LNCaP clone FGC (cell line): ENCODE measurements around the gene ZNF860.

Experiments
- DNase-seq: peaks from one replicate; pipeline ENCODE4 v3.0.0-alpha.2; 2011; ENCODE audit warnings: low read depth
- H3K4me3 ChIP-seq: 2 replicates; pipeline ENCODE4 v1.5.1; 2011; ENCODE audit warnings: mild to moderate bottlenecking, low read depth, low read length, control low read depth
- TF ChIP-seq, protein P1 (sequence below): IDR thresholded peaks from 2 replicates; pipeline ENCODE4 v1.5.1; 2012; ENCODE audit warnings: mild to moderate bottlenecking; ENCODE audit not compliant: control insufficient read depth, insufficient read depth; ENCODE audit errors: extremely low read depth

Gene ZNF860

GRCh38 chr3:31959951-31960792, 21.4 kb upstream of the ZNF860 start:
- DNase-seq = no peak
- TF ChIP-seq, protein P1, sequence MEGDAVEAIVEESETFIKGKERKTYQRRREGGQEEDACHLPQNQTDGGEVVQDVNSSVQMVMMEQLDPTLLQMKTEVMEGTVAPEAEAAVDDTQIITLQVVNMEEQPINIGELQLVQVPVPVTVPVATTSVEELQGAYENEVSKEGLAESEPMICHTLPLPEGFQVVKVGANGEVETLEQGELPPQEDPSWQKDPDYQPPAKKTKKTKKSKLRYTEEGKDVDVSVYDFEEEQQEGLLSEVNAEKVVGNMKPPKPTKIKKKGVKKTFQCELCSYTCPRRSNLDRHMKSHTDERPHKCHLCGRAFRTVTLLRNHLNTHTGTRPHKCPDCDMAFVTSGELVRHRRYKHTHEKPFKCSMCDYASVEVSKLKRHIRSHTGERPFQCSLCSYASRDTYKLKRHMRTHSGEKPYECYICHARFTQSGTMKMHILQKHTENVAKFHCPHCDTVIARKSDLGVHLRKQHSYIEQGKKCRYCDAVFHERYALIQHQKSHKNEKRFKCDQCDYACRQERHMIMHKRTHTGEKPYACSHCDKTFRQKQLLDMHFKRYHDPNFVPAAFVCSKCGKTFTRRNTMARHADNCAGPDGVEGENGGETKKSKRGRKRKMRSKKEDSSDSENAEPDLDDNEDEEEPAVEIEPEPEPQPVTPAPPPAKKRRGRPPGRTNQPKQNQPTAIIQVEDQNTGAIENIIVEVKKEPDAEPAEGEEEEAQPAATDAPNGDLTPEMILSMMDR = no peak
- H3K4me3 ChIP-seq = no peak overlapping the region

DNA sequence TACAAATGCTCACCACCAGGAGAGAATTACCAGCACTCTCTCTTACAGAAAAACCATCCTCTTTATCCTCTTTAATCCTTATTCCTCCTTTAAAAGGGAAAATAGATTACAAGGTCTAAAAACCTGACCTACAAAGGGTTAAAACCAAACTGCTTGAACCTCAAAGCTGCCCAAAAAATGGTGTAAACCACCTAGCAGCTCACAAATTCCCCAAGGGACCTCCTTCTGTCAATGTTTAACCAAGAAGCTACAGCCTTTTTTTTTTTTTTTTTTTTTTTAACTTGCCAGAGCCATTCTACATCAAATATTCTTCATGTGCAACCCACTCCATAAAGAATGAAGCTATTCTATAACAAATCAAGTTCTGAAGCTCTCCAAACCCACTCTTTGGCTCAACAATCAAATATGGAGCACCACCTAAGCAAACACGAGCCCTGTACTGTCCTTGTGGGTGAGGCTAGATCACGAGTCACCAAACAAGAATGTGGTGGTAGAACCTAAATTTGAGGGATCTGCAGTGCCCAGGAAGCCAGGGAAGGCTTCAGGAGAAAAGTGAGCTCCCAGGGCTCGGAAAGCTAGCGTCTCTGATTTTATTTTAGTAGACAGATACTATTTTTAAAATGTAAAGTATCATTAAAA, 20.6 kb upstream of the ZNF860 start:
- DNase-seq = no peak
- no peak overlapping the region for H3K4me3 ChIP-seq
- TF ChIP-seq, protein P1 = no peak

DNA sequence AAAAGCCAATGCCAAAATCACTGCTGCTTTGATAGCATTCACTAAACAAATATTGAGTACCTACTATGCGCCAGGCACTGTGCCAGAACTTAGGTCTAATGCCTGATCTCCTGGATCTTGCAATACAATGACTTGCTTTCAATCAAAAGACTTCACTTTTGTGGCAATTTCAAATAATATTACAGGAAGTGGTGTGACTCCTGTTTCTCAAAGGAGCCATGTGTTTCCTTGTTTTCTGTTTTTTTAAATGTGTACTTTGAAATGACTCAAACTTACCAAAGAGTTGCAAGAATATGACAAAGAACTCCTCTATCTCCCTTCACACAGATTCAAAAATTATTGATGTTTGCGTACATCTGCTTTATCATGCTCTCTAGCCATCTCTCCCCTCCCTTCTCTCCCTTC, 18.7 kb upstream of the ZNF860 start:
- H3K4me3 ChIP-seq = no peak overlapping the region
- TF ChIP-seq, protein P1 = no peak
- DNase-seq = no peak

GRCh38 chr3:31966978-31967591, 14.5 kb upstream of the ZNF860 start:
- H3K4me3 ChIP-seq = no peak overlapping the region
- TF ChIP-seq, protein P1 = no peak
- no peak for DNase-seq

DNA sequence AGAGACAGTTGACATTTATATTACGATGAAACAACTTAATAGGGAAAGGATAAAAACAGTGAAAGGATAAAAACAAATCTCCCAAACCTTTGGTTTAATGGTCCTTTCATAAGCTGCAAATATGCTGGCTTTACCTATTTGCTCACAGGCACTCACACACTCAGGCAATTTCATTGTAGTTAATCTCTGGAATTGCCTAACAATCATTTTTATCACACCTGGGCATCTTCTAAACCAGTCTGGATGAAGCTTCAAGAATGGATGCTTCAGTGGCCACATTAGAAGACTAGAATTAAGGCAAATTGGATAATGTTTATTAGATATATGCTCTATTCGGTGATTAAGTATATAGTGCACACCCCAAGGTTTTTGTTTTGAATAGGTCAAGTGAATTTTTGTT, 14.0 kb upstream of the ZNF860 start:
- H3K4me3 ChIP-seq = no peak overlapping the region
- TF ChIP-seq, protein P1 = no peak
- no peak for DNase-seq

- TF ChIP-seq, protein P1 = no peak
- DNase-seq = no peak
- H3K4me3 ChIP-seq = no peak overlapping the region
Observed at GRCh38 chr3:31968369-31968926, 13.1 kb upstream of the ZNF860 start.
